Ammon's horn (tissue), 1 donor: ENCODE data around the gene AOPEP.
A peak's percentile ranks its signal among the peaks of the same experiment; 100 is the strongest.

Experiments used
- DNase-seq: peaks from one replicate; pipeline ENCODE4 v3.0.0-alpha.2; 2016; ENCODE audit warnings: low spot score

The AOPEP gene, protein sequence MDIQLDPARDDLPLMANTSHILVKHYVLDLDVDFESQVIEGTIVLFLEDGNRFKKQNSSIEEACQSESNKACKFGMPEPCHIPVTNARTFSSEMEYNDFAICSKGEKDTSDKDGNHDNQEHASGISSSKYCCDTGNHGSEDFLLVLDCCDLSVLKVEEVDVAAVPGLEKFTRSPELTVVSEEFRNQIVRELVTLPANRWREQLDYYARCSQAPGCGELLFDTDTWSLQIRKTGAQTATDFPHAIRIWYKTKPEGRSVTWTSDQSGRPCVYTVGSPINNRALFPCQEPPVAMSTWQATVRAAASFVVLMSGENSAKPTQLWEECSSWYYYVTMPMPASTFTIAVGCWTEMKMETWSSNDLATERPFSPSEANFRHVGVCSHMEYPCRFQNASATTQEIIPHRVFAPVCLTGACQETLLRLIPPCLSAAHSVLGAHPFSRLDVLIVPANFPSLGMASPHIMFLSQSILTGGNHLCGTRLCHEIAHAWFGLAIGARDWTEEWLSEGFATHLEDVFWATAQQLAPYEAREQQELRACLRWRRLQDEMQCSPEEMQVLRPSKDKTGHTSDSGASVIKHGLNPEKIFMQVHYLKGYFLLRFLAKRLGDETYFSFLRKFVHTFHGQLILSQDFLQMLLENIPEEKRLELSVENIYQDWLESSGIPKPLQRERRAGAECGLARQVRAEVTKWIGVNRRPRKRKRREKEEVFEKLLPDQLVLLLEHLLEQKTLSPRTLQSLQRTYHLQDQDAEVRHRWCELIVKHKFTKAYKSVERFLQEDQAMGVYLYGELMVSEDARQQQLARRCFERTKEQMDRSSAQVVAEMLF

DNA sequence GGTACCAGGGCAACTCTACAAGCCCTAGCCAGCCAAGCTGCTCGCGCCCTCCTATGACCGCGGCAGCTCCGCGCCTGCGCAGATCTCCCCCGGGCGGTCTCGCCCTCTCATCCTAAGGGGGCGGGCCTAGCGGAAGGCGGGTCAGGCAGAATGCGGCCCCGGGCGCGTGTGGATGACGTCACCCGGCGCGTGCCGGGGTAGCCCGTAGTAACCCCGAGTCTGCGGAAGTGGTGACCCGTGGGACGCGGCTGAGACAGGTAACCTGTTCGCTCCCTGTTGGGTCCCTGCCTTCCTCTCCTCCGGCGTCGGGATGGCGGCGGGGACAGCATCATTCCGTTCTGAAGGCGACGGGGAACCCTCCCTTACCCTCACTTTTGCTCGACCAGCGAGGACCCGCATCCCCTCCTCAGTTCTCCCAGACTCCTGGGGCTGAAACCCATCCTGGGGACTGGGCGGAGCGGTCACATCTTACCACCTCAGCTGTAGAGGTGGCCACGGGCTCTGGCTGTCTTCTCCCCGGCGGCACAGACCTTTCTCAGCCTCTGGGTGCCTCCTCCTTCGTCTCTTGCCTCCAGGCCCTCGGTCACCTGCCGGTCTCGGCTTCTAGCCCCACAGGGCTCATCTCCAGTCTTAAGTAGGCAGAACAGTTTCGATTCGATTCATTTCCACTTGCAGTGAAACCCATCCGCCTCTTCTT, at the start of gene AOPEP:
AOPEP (plus strand) TSS at position 205 of the 697 bp plus-strand sequence. CDS start 33,085 bp downstream, outside the sequence.
- DNase-seq = peak; percentile 96

GRCh38 chr9:94677929-94678328, 48.6 kb upstream of the AOPEP start:
- DNase-seq = no peak

- no peak for DNase-seq
These were observed 46.9 kb upstream of the AOPEP start for GRCh38 chr9:94679587-94679986.

- no peak for DNase-seq
These were observed 46.5 kb upstream of the AOPEP start for GRCh38 chr9:94680020-94680419.

- DNase-seq = no peak
These were observed 45.9 kb upstream of the AOPEP start for GRCh38 chr9:94680621-94681020.

DNA sequence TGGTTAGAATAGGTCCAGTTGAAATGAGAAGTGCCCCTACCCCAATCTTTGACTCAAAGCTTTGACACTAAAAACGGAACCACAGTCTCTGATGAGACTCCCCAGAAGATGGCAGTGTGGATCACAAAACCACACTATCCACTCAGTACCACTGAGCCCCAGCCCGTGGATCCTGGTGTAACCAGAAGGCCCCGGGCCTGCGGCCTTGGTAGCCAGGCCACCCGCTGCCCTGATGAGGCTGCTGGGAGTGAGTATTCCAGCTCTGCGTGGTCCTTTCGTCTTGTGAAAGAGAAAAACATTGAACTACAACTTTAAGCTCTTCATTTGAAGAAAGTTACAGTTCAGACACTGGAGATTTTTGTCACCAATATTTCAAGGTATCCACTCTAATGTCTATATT, 45.0 kb upstream of the AOPEP start:
- DNase-seq = peak; percentile 91

GRCh38 chr9:94685359-94685758, 41.1 kb upstream of the AOPEP start:
- DNase-seq = no peak

DNA sequence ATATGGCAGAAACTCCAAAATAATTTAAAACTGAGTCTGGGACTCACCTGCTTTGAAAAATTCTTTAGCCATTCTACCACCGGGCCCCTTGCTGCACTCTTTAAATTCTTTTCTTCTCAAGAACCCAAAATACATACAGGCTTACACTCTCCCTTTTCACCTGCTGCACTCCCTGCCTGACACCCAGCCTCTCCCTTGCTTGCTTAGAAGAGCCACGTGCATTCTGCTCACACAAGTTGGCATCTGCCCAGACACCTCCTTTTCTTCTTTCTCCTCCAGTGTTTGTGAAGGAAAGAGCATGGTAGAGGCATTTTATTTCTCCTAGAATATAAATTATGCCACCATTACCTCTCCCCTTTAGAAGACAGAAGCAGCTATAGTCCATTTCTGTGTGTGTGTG, 39.0 kb upstream of the AOPEP start:
- no peak for DNase-seq

DNA sequence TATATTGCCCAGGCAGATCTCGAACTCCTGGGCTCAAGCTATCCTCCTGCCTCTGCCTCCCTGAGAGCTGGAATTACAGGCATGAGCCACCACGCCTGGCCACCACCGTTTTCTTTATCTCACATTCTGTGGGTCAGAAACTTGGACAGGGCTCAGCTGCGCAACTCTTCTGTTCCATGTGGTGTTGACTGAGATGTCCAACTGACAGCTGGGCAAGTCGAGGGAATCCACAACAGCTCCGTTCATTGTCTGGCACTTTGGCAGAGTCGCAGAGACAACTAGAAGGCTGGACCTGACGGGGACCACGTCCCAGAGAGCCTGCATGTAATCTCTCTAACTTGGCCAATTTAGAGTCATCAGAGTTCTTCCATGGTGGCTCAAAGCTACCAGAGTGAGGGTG, 36.2 kb upstream of the AOPEP start:
- no peak for DNase-seq

DNA sequence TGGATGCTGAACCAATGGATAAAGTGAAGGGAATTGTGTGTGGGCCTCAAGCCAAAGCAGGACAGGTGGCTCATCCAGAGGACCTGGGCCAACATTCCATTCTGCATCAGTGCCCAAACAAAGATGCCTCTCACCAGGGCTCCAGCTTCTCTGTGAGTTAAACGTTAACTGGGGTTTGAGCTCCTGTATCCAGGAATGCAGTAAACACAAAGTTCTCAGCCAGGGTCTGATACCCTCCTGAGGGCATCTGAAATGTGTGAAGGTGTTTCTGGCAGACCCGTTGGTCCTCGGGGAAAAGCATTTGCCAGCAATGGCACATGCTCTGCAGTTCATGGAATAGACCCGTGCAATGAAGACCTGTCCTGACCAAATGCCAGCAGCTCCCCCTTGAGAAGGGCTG, 33.9 kb upstream of the AOPEP start:
- no peak for DNase-seq

- no peak for DNase-seq
These were observed 32.9 kb upstream of the AOPEP start for GRCh38 chr9:94693485-94694204.

GRCh38 chr9:94696545-94696944, 30.0 kb upstream of the AOPEP start:
- no peak for DNase-seq

- DNase-seq = no peak
These were observed 28.4 kb upstream of the AOPEP start for GRCh38 chr9:94697972-94698581.

DNA sequence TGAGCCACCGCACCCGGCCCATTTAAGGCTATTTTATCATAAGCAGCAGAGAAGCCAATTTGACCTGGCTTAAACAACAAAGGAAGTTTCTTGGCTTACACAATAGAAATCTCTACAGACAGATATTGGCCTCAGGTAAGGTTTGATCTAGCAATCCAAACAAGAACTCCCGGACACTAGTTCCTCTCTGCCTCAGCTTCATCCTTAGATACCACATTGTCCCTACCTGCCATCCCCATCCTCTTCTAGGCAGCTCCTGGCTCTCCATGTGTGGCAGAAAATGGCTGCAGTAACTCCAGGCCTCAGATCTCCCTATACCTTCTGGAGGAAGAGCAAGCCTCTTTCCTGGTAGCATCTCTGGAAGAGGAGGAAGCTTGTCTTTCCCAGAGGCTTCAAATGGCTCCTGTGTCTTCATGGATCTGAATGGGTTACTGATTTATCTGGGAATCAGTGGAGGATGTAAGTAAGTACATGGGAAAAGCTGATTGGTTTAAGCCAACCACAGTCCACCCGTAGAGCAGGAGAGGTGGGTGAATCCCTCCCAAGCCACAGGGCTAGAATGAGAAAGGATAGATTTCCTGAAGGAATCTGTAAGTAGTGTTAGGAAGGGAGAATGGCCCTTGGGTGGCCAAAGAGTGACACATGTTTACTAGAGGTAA, 26.7 kb upstream of the AOPEP start:
- no peak for DNase-seq

DNA sequence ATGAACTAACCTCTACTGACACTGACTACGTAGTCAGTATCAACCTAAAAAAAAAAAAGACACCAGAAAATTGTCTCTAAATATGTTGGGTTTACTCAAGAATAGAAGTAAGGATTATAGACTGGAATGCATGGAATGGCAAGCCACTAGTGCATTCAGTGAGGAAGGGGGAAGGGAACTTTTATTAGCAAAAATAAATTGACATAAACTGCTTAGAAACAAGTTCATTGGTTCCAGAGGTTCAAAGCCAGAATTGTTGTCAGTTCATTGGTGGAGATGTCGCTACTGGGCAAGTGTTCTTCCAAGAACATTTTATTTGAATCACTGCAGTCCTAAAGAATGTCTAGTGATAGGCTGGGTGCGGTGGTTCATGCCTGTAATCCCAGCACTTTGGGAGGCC, 26.1 kb upstream of the AOPEP start:
- no peak for DNase-seq

- no peak for DNase-seq
These were observed 22.9 kb upstream of the AOPEP start for GRCh38 chr9:94703488-94704140.

- no peak for DNase-seq
These were observed 21.3 kb upstream of the AOPEP start for GRCh38 chr9:94705162-94705702.

GRCh38 chr9:94706922-94707321, 19.6 kb upstream of the AOPEP start:
- no peak for DNase-seq

- DNase-seq = no peak
These were observed 12.9 kb upstream of the AOPEP start for GRCh38 chr9:94713436-94714215.
